SK-N-SH treated with all-trans-retinoic acid at 6 μM for 48 hours (cell line): ENCODE measurements around the gene LY6G6F.

Experiments used
- ATAC-seq: fragments of 200-7000 bp; cut with Tn5 transposase; 3 replicates; pipeline ENCODE4 v1.9.1; 2020; ENCODE audit warnings: mild to moderate bottlenecking, moderate library complexity
- ARNTL ChIP-seq: fragments of 450-650 bp; formaldehyde crosslinking; IDR thresholded peaks from 2 replicates; pipeline ENCODE4 v1.5.0; 2020; ENCODE audit warnings: low read depth, mild to moderate bottlenecking, moderate library complexity, borderline replicate concordance
- BACH2 ChIP-seq: fragments of 250-450 bp; sonication (Bioruptor Pico); IDR thresholded peaks from 2 replicates; pipeline ENCODE4 v1.9.0; 2021; ENCODE audit warnings: mild to moderate bottlenecking, borderline replicate concordance
- CREB5 ChIP-seq: fragments of 250-450 bp; sonication (Bioruptor Pico); IDR thresholded peaks from 2 replicates; pipeline ENCODE4 v1.5.1; 2020; ENCODE audit warnings: low read depth, mild to moderate bottlenecking, moderate library complexity
- CSDC2 ChIP-seq: fragments of 250-450 bp; sonication (Bioruptor Pico); IDR thresholded peaks from 2 replicates; pipeline ENCODE4 v1.5.0; 2020; ENCODE audit warnings: mild to moderate bottlenecking, moderate library complexity
- ESRRG ChIP-seq: fragments of 250-450 bp; sonication (Bioruptor Pico); IDR thresholded peaks from 2 replicates; pipeline ENCODE4 v1.6.1; 2021; ENCODE audit warnings: mild to moderate bottlenecking
- GLIS3 ChIP-seq: fragments of 250-450 bp; sonication (Bioruptor Pico); IDR thresholded peaks from 2 replicates; pipeline ENCODE4 v1.5.0; 2020; ENCODE audit warnings: mild to moderate bottlenecking, moderate library complexity
- ISL1 ChIP-seq: fragments of 250-450 bp; sonication (Bioruptor Pico); IDR thresholded peaks from 2 replicates; pipeline ENCODE4 v2.1.2; 2022; ENCODE audit warnings: mild to moderate bottlenecking, moderate library complexity
- OSR1 ChIP-seq: fragments of 250-450 bp; sonication (Bioruptor Pico); IDR thresholded peaks from 2 replicates; pipeline ENCODE4 v1.8.0; 2022; ENCODE audit warnings: moderate library complexity, mild to moderate bottlenecking, inconsistent platforms
- PATZ1 ChIP-seq: fragments of 250-450 bp; sonication (Bioruptor Pico); IDR thresholded peaks from 2 replicates; pipeline ENCODE4 v1.8.0; 2020; ENCODE audit warnings: mild to moderate bottlenecking, moderate library complexity, borderline replicate concordance
- PPARA ChIP-seq: fragments of 250-450 bp; sonication (Bioruptor Pico); IDR thresholded peaks from 2 replicates; pipeline ENCODE4 v1.5.0; 2020; ENCODE audit warnings: mild to moderate bottlenecking, borderline replicate concordance
- RARB ChIP-seq: fragments of 250-450 bp; sonication (Bioruptor Pico); IDR thresholded peaks from 2 replicates; pipeline ENCODE4 v1.8.0; 2021; ENCODE audit warnings: mild to moderate bottlenecking, moderate library complexity
- SNAI2 ChIP-seq: fragments of 250-450 bp; sonication (Bioruptor Pico); IDR thresholded peaks from 2 replicates; pipeline ENCODE4 v1.5.0; 2020; ENCODE audit warnings: mild to moderate bottlenecking, moderate library complexity
- TCF4 ChIP-seq: fragments of 250-450 bp; sonication (Bioruptor Pico); IDR thresholded peaks from 2 replicates; pipeline ENCODE4 v1.8.0; 2021; ENCODE audit warnings: mild to moderate bottlenecking, moderate library complexity, borderline replicate concordance
- TOX ChIP-seq: fragments of 250-450 bp; sonication (Bioruptor Pico); IDR thresholded peaks from 2 replicates; pipeline ENCODE4 v1.8.0; 2021; ENCODE audit warnings: mild to moderate bottlenecking, moderate library complexity, borderline replicate concordance
- ZC3H10 ChIP-seq: fragments of 250-450 bp; sonication (Bioruptor Pico); IDR thresholded peaks from 2 replicates; pipeline ENCODE4 v1.5.1; 2021; ENCODE audit warnings: mild to moderate bottlenecking, moderate library complexity
- ZFP3 ChIP-seq: fragments of 250-450 bp; sonication (Bioruptor Pico); IDR thresholded peaks from 2 replicates; pipeline ENCODE4 v1.5.0; 2020; ENCODE audit warnings: mild to moderate bottlenecking, moderate library complexity
- ZFP30 ChIP-seq: fragments of 450-650 bp; formaldehyde crosslinking; IDR thresholded peaks from 2 replicates; pipeline ENCODE4 v1.5.0; 2022; ENCODE audit warnings: mild to moderate bottlenecking, moderate library complexity
- ZNF565 ChIP-seq: fragments of 450-650 bp; formaldehyde crosslinking; conservative IDR thresholded peaks from 2 replicates; pipeline ENCODE4 v1.5.0; 2020; ENCODE audit warnings: low read depth, mild to moderate bottlenecking, moderate library complexity
- ZNF70 ChIP-seq: fragments of 450-650 bp; formaldehyde crosslinking; IDR thresholded peaks from 2 replicates; pipeline ENCODE4 v1.5.0; 2020; ENCODE audit warnings: mild to moderate bottlenecking, moderate library complexity
- ZNF8 ChIP-seq: fragments of 450-650 bp; formaldehyde crosslinking; IDR thresholded peaks from 2 replicates; pipeline ENCODE4 v1.5.0; 2020; ENCODE audit warnings: mild to moderate bottlenecking, moderate library complexity
- TF ChIP-seq, protein P1 (sequence below): fragments of 250-450 bp; sonication (Bioruptor Pico); IDR thresholded peaks from 2 replicates; pipeline ENCODE4 v1.8.0; 2021; ENCODE audit warnings: low read depth, mild to moderate bottlenecking, moderate library complexity, borderline replicate concordance
- TF ChIP-seq, protein P2 (sequence below): fragments of 250-450 bp; sonication (Bioruptor Pico); IDR thresholded peaks from 2 replicates; pipeline ENCODE4 v1.5.0; 2020; ENCODE audit warnings: mild to moderate bottlenecking, moderate library complexity
- TF ChIP-seq, protein P3 (sequence below): fragments of 250-450 bp; sonication (Bioruptor Pico); IDR thresholded peaks from 2 replicates; pipeline ENCODE4 v1.5.1; 2021; ENCODE audit warnings: mild to moderate bottlenecking, moderate library complexity

The LY6G6F gene

GRCh38 chr6:31665501-31666336, 40.9 kb upstream of the LY6G6F start, which contains the start of gene CSNK2B:
TSS of gene CSNK2B (plus strand) at chr6:31666080. CDS start at chr6:31666832, 752 bp downstream.
- ATAC-seq: peak; percentile 86
- TF ChIP-seq RARB (CRISPR knock-in tag) (no peak), PATZ1 (CRISPR knock-in tag) (peak; percentile 83), ZNF8 (CRISPR knock-in tag) (no peak), GLIS3 (CRISPR knock-in tag) (no peak), ZFP30 (no peak), TOX (CRISPR knock-in tag) (no peak), ZNF70 (no peak), ARNTL (no peak)

DNA sequence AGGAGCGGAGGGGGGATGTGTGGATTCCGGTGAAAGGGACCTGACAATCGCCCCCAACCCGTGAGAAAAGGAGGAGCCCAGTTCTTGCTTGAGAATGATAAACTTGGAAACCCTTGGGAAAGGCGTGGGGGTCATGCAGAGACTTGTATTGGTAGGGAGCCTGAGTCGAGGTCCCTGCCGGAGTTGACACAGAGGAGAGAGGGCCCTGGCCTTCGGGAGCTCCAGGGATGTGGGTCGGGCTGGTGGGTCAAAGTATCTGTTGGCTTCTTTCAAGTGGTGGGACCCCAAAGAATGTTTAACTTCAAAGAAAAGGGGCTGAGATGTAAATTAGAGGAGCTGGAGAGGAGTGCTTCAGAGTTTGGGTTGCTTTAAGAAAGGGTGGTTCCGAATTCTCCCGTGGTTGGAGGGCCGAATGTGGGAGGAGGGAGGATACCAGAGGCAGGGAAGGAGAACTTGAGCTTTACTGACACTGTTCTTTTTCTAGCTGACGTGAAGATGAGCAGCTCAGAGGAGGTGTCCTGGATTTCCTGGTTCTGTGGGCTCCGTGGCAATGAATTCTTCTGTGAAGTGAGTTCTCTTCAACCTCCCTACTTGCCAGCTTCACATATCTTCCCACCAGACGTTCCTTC, 40.2 kb upstream of the LY6G6F start:
- TF ChIP-seq ZNF70 (no peak), ZFP3 (no peak), PATZ1 (CRISPR knock-in tag) (no peak), TCF4 (CRISPR knock-in tag) (no peak), TOX (CRISPR knock-in tag) (no peak), ZC3H10 (CRISPR knock-in tag) (no peak), RARB (CRISPR knock-in tag) (no peak), SNAI2 (CRISPR knock-in tag) (no peak)
- TF ChIP-seq, protein P1, sequence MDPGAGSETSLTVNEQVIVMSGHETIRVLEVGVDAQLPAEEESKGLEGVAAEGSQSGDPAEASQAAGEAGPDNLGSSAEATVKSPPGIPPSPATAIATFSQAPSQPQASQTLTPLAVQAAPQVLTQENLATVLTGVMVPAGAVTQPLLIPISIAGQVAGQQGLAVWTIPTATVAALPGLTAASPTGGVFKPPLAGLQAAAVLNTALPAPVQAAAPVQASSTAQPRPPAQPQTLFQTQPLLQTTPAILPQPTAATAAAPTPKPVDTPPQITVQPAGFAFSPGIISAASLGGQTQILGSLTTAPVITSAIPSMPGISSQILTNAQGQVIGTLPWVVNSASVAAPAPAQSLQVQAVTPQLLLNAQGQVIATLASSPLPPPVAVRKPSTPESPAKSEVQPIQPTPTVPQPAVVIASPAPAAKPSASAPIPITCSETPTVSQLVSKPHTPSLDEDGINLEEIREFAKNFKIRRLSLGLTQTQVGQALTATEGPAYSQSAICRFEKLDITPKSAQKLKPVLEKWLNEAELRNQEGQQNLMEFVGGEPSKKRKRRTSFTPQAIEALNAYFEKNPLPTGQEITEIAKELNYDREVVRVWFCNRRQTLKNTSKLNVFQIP: no peak
- ATAC-seq: no peak

GRCh38 chr6:31669676-31670075, 37.0 kb upstream of the LY6G6F start, which contains the start of gene LY6G5B:
TSS of gene LY6G5B (plus strand) at chr6:31669976. CDS start at chr6:31670951, 975 bp downstream.
- ATAC-seq: no peak
- TF ChIP-seq ZFP30: no peak
- TF ChIP-seq ZFP3: no peak
- no peak for TF ChIP-seq PPARA (CRISPR knock-in tag)
- TF ChIP-seq, protein P2, sequence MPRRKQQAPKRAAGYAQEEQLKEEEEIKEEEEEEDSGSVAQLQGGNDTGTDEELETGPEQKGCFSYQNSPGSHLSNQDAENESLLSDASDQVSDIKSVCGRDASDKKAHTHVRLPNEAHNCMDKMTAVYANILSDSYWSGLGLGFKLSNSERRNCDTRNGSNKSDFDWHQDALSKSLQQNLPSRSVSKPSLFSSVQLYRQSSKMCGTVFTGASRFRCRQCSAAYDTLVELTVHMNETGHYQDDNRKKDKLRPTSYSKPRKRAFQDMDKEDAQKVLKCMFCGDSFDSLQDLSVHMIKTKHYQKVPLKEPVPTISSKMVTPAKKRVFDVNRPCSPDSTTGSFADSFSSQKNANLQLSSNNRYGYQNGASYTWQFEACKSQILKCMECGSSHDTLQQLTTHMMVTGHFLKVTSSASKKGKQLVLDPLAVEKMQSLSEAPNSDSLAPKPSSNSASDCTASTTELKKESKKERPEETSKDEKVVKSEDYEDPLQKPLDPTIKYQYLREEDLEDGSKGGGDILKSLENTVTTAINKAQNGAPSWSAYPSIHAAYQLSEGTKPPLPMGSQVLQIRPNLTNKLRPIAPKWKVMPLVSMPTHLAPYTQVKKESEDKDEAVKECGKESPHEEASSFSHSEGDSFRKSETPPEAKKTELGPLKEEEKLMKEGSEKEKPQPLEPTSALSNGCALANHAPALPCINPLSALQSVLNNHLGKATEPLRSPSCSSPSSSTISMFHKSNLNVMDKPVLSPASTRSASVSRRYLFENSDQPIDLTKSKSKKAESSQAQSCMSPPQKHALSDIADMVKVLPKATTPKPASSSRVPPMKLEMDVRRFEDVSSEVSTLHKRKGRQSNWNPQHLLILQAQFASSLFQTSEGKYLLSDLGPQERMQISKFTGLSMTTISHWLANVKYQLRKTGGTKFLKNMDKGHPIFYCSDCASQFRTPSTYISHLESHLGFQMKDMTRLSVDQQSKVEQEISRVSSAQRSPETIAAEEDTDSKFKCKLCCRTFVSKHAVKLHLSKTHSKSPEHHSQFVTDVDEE (CRISPR knock-in tag): no peak
- TF ChIP-seq OSR1 (CRISPR knock-in tag): no peak
- TF ChIP-seq, protein P3, sequence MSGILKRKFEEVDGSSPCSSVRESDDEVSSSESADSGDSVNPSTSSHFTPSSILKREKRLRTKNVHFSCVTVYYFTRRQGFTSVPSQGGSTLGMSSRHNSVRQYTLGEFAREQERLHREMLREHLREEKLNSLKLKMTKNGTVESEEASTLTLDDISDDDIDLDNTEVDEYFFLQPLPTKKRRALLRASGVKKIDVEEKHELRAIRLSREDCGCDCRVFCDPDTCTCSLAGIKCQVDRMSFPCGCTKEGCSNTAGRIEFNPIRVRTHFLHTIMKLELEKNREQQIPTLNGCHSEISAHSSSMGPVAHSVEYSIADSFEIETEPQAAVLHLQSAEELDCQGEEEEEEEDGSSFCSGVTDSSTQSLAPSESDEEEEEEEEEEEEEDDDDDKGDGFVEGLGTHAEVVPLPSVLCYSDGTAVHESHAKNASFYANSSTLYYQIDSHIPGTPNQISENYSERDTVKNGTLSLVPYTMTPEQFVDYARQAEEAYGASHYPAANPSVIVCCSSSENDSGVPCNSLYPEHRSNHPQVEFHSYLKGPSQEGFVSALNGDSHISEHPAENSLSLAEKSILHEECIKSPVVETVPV (CRISPR knock-in tag): no peak
- TF ChIP-seq ISL1 (CRISPR knock-in tag): no peak
- no peak for TF ChIP-seq GLIS3 (CRISPR knock-in tag)
- no peak for TF ChIP-seq CSDC2 (CRISPR knock-in tag)
- no peak for TF ChIP-seq TOX (CRISPR knock-in tag)
- no peak for TF ChIP-seq RARB (CRISPR knock-in tag)
- TF ChIP-seq CREB5 (CRISPR knock-in tag): no peak
- no peak for TF ChIP-seq ARNTL
- no peak for TF ChIP-seq BACH2
- no peak for TF ChIP-seq ZNF565 (CRISPR knock-in tag)
- TF ChIP-seq ESRRG (CRISPR knock-in tag): no peak
- no peak for TF ChIP-seq PATZ1 (CRISPR knock-in tag)
